Choroid plexus epithelial cell (primary cell): ENCODE data around the gene ANKMY1.

Experiments used
- DNase-seq: peaks from one replicate; pipeline ENCODE4 v3.0.0-alpha.2; 2010; ENCODE audit warnings: low read depth
- H3K4me3 ChIP-seq: 2 replicates; pipeline ENCODE4 v1.5.1; 2011; ENCODE audit warnings: low read depth, mild to moderate bottlenecking, control low read depth, low read length, moderate library complexity
- CTCF ChIP-seq: conservative IDR thresholded peaks from 2 replicates; pipeline ENCODE4 v1.5.1; 2011; ENCODE audit warnings: low read depth, mild to moderate bottlenecking, control low read depth, inconsistent platforms, low read length, moderate library complexity

Gene ANKMY1

GRCh38 chr2:240460253-240460711, 97.5 kb downstream of the ANKMY1 start:
- no peak for DNase-seq
- no peak for TF ChIP-seq CTCF
- no peak overlapping the region for H3K4me3 ChIP-seq

- DNase-seq: no peak
- no peak for TF ChIP-seq CTCF
Measured at GRCh38 chr2:240459401-240460252, 98.2 kb downstream of the ANKMY1 start.

GRCh38 chr2:240458900-240459391, 98.8 kb downstream of the ANKMY1 start:
- no peak overlapping the region for H3K4me3 ChIP-seq
- no peak for DNase-seq
- no peak for TF ChIP-seq CTCF

More at GRCh38 chr2:240459401-240460252, 98.2 kb downstream of the ANKMY1 start:
- no peak overlapping the region for H3K4me3 ChIP-seq

- DNase-seq: no peak
Measured at GRCh38 chr2:240458044-240458899, 99.5 kb downstream of the ANKMY1 start.

GRCh38 chr2:240457223-240458043, 100.4 kb downstream of the ANKMY1 start:
- DNase-seq: no peak
- no peak for TF ChIP-seq CTCF
- H3K4me3 ChIP-seq: no peak overlapping the region

More at GRCh38 chr2:240458044-240458899, 99.5 kb downstream of the ANKMY1 start:
- no peak for TF ChIP-seq CTCF
- no peak overlapping the region for H3K4me3 ChIP-seq
